AG04450 (cell line): ENCODE measurements around the gene ZNF780A. TPM values are rescaled to one million over a fixed set of nuclear protein-coding genes. Genes with fewer than 3 reads are reported as not detected.

ENCODE experiments used
- CTCF ChIA-PET: fragments of 300-600, 350-600 bp; formaldehyde crosslinking; extraction: SDS; loops from one replicate; lab custom pipeline; 2022; ENCODE audit warnings: antibody characterized with exemption, inconsistent platforms; lab: Charles Lee
- POLR2A ChIA-PET: fragments of 350-600 bp; formaldehyde crosslinking; extraction: SDS; loops from one replicate; lab custom pipeline; 2021; ENCODE audit warnings: antibody characterized with exemption, inconsistent platforms; lab: Yijun Ruan, JAX
- DNase-seq: peaks from one replicate; pipeline ENCODE4 v3.0.0-alpha.2; 2011; ENCODE audit warnings: low read depth, low spot score
- H3K27ac ChIP-seq: one replicate; pipeline ENCODE4 v1.5.1; 2012; ENCODE audit warnings: low read depth, low read length, control low read depth
- H3K27me3 ChIP-seq: one replicate; pipeline ENCODE4 v1.6.0; 2012; ENCODE audit warnings: low read length; ENCODE audit not compliant: control insufficient read depth, insufficient read depth
- H3K4me3 ChIP-seq: 2 replicates; pipeline ENCODE4 v1.5.1; 2011; ENCODE audit warnings: mild to moderate bottlenecking, low read depth, low read length, control low read depth
- H3K9me3 ChIP-seq: 2 replicates; pipeline ENCODE4 v1.5.1; 2012; ENCODE audit warnings: low read length; ENCODE audit not compliant: control insufficient read depth, insufficient read depth
- polyA minus RNA-seq: library from RNA; depleted of rRNA, polyadenylated mRNA; stranded (reverse); fragments of >200 nt; gene quantifications from 2 replicates; pipeline ENCODE4 v1.2.3, GENCODE V29; 2011; rRNA and poly(A)+ RNA removed
- polyA plus RNA-seq: library from polyadenylated mRNA; depleted of rRNA; stranded (reverse); fragments of >200 nt; gene quantifications from 2 replicates; pipeline ENCODE4 v1.2.3, GENCODE V29; 2011; rRNA removed
- TF ChIP-seq, protein P1 (sequence below): IDR thresholded peaks from 2 replicates; pipeline ENCODE4 v1.5.1; 2011; ENCODE audit warnings: low read depth, low read length, control low read depth, inconsistent platforms

The ZNF780A gene
- 11.8 and 14.5 TPM in 2 replicates for polyA plus RNA-seq
- 10.6 and 22.6 TPM in 2 replicates for polyA minus RNA-seq

DNA sequence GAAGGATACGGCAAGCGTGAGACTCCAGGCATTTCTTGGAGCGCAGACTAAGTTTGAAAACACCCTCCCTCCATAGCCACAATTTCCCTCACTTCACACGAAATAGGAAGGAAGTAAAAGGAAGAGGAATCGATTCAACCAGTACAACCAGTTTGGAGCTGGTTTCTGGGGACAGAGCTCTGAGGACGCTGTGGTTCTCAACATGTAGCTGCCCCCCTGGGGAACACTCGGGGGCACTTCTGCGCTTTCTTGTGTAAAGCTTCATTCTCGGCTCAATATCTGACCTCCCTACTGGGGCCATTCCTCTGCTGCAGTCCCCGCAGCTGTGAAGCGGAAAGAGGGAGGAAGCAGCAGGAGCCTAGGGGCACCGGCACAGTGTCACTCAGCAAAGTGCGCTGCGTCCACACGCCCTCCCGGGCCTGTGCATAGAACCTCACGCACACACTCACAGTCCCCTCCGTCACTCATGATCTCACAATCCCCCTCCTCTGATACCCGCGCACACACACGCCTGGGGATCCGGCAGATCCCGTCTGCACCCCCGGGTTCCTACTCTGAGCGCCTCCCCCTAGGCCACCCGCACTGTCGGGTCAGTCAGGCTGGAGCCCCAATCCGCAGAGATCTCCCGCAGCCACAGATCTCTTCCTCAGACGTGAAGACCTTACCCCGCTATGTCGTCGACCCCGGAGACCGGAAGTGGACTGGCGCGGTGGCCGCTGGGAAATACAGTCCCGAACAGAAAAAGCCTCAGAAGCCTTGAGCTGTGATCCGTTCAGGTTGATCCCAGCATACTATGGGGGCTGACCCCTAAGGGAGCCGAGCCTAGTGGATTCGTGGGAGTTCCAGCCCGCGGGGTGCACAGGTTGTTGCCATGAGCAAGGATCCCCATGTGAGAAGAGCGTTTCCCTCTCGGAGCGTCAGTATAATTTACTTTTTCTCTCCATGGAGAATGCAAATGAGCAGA is at the start of gene ZNF780A:
ZNF780A (minus strand) TSS at position 703 of the 964 bp plus-strand sequence. CDS start 6,190 bp downstream, outside the sequence.
- ChIA-PET POLR2A (interaction anchor here (1.0 kb wide), 1 partner anchor 100 kb away, joined by 3 read pairs; no protein-coding TSS in a partner anchor), CTCF (interaction anchor here (1.1 kb wide), 1 partner anchor 75 kb away, joined by 3 read pairs; no protein-coding TSS in a partner anchor)
- Histone ChIP-seq H3K9me3 (no peaks in the 10 kb centered on the region), H3K27ac (peak within 1 kb of the TSS; percentile 83), H3K4me3 (peak within 1 kb of the TSS; percentile 96), H3K27me3 (no peaks in the 10 kb centered on the region)
- TF ChIP-seq, protein P1, sequence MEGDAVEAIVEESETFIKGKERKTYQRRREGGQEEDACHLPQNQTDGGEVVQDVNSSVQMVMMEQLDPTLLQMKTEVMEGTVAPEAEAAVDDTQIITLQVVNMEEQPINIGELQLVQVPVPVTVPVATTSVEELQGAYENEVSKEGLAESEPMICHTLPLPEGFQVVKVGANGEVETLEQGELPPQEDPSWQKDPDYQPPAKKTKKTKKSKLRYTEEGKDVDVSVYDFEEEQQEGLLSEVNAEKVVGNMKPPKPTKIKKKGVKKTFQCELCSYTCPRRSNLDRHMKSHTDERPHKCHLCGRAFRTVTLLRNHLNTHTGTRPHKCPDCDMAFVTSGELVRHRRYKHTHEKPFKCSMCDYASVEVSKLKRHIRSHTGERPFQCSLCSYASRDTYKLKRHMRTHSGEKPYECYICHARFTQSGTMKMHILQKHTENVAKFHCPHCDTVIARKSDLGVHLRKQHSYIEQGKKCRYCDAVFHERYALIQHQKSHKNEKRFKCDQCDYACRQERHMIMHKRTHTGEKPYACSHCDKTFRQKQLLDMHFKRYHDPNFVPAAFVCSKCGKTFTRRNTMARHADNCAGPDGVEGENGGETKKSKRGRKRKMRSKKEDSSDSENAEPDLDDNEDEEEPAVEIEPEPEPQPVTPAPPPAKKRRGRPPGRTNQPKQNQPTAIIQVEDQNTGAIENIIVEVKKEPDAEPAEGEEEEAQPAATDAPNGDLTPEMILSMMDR: no peak
- DNase-seq: peak; percentile 24

DNA sequence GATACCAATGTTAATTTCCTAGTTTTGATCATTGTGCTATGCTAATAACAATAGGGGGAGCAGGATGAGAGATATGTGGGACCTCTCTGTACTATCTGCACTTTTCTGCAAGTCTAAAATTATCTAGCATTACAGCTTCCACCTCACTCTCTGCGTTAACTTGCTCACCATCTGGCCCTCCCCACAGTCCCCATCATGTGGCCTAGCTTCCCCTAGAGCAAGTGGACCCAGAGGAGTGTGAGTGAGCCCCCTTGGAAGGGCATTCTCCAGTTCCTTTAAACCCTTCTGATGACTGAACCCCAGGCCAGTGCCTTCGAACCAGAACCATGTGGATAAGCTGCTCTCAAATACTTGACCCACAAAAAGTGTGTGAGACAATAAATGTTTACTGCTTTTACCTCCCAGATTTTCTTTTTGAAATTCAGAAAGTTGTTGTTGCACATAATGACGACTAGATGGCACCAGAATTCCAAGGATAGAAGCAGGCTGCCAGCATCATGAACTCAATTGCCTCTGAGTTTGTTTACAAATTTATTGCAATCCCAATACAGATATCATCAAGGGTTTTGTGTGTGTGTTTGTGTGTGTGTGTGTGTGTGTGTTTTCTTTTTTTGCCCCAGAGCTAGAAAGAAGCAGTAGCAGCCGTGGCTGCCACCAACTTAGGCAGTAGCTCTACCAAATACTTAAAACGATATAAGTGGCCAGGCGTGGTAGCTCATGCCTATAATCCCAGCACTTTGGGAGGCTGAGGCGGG is 49.0 kb upstream of the ZNF780A start:
- peaks cover 8% of the 10 kb centered on the region for H3K27me3 ChIP-seq
- TF ChIP-seq, protein P1: peak; percentile 77
- CTCF ChIA-PET: interaction anchor here (0.5 to 2.5 kb wide), 28 partner anchors 8 to 463 kb away, joined by 3 to 20 read pairs (median 4); partner anchors contain the start of gene TTC9B
- no peaks in the 10 kb centered on the region for H3K9me3 ChIP-seq
- H3K27ac ChIP-seq: no peak overlapping the region
- POLR2A ChIA-PET: interaction anchor here (0.5 to 0.8 kb wide), 2 partner anchors 85 to 546 kb away, joined by 3 read pairs; no protein-coding TSS in a partner anchor
- peak; percentile 15 for DNase-seq
- H3K4me3 ChIP-seq: no peak overlapping the region

DNA sequence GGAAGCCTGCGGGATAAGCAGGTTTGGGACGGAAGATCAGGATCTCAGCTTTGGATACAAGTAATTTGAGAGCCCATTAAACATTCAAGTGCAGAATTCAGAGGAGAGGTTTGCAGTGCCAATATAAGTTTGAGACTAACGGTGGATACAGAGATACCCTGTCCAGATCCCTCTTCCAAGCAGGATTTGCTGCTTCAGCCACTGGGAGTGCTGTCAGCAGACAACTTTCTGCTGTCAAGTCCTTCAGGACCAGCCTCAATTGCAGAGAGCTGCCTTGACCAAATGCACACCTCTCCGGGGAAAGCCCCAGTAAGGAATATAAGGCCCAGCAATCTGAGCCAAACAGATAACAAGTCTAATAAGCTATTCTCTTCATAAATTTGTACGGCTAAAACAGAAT is 46.1 kb upstream of the ZNF780A start:
- no peak overlapping the region for H3K4me3 ChIP-seq
- ChIA-PET POLR2A (no interaction called here), CTCF (no interaction called here)
- no peaks in the 10 kb centered on the region for H3K9me3 ChIP-seq
- DNase-seq: no peak
- no peak overlapping the region for H3K27ac ChIP-seq
- peaks cover 8% of the 10 kb centered on the region for H3K27me3 ChIP-seq
- TF ChIP-seq, protein P1: 0 out of 2 replicates have a peak, but pooled peaks have one; percentile 21

DNA sequence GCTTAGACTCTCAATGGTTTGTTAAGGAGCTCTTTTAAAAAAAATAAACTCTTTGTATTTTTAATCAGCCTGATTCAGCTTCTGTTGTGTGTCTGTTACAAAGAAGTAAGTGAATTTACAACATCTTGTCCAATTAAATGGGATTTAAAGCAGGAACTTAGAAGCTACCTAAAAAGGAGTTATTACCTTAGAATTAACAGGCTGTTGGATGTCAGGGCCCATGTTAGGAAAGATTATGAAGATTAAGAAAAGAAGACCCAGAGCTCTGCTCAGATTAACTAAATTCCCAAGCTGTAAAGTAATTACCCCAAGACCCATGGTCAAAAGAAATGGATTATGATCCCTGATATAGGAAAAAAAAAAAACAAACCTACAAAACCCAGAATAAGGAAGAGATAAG is 44.1 kb upstream of the ZNF780A start:
- H3K27me3 ChIP-seq: peaks cover 8% of the 10 kb centered on the region
- POLR2A ChIA-PET: no interaction called here
- H3K4me3 ChIP-seq: no peak overlapping the region
- H3K27ac ChIP-seq: no peak overlapping the region
- CTCF ChIA-PET: interaction anchor here (0.6 kb wide), 1 partner anchor 1900 kb away, joined by 5 read pairs; no protein-coding TSS in a partner anchor
- no peak for DNase-seq
- TF ChIP-seq, protein P1: no peak
- H3K9me3 ChIP-seq: no peaks in the 10 kb centered on the region
